Measurements from ENCODE around the gene TRIM65.

GRCh38 chr17:75854101-75854748 is 42.5 kb downstream of the TRIM65 start:
- TF ChIP-seq EP300 (IDR thresholded peaks at IDR 0.05; ENCODE audit: borderline replicate concordance) (no peak), YY1 (IDR thresholded peaks at IDR 0.05; ENCODE audit: low read depth) (no peak)
